Erythroblast (primary cell): ENCODE measurements around the gene NT5C1B.

Experiments
- DNase-seq, 2 experiments: peaks; one replicate each; lab custom pipeline; 2025; lab: John Stamatoyannopoulos, UW
- GATA1 ChIP-seq: IDR thresholded peaks from 2 replicates; pipeline ENCODE4 v1.6.1; 2011; ENCODE audit warnings: low read depth, mild to moderate bottlenecking, control low read depth, low read length, moderate library complexity
- POLR2A ChIP-seq: IDR thresholded peaks from 2 replicates; pipeline ENCODE4 v1.6.1; 2011; ENCODE audit warnings: mild to moderate bottlenecking, low read length

NT5C1B gene

DNA sequence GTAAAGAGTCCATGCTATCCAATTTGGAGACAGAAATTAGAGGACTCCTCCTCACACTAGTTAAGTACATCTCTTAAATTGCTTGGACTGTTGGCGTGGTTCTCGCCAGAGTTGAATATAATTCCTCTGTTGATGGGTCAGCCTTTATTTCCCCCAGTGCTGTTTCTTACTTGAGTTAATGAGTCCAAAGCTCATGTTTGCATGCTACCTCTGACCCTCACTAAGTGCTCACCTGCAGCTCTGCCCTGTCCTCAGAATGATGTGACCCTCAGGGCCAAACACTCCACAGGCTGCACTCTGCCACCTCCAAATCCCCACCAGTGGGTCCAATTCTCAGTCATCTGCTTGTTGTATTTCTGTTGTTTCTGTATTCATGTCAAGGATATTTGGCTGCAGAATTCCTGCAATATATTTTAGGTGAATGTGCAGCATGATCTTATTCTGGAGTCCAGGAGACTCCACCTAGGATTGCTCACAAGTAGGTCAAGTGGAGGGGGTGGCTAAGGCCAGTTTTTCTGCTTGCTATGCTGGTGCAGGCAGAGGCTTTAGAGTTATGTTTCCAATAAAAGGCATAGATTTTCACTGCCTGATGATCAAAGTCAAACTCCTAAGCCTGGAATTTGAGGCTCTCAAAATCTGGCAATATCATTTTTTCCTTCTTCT is 66.8 kb downstream of the NT5C1B start:
- DNase-seq = no peak
- TF ChIP-seq POLR2A (no peak), GATA1 (no peak)

DNA sequence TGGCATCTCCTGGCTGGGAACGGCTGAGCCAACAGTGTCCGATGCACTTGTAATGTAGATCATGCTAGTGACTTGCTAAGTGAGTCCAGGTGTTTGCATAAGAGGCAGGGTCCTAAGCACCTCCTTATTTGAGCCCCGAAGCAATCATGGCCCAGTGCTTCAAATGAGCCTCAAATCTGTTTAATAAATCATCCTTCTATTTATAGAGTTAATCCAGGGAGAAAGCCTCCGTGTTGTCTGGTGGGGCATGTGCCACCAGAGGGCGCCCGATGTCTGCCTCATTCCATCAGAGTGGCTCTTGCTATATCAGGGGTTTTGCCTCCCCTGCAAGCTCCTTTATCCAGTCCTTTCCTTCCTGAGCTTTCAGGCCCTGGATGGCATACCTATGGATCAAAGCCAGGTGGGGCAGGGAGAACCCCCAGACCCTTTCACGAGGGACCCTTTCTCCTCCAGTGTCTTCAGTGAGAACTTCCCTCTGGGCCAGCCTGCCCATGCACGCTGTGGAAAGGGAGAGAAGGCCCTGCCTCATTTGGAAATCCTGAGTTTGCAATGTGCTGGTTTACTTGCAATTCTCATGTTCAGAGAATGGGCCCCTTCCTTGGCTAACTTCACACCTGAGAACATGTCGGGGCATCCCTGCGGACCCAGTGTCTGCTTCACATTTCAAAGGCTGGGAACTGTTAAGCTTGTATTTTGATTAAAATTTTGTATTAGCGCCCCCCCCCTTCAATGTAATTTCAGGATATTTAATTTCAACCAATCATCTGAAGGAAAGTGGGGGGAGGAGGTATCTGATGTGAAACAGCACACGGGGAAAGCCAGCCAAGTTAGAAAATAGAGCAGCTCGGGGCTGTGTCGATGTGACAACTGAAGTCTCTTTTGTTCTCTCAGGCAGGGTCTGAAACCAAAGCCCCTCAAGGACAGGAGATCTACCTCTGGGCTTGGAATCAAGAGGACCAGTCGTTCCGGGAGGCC is 68.6 kb downstream of the NT5C1B start:
- TF ChIP-seq POLR2A = no peak
- no peak for TF ChIP-seq GATA1

DNA sequence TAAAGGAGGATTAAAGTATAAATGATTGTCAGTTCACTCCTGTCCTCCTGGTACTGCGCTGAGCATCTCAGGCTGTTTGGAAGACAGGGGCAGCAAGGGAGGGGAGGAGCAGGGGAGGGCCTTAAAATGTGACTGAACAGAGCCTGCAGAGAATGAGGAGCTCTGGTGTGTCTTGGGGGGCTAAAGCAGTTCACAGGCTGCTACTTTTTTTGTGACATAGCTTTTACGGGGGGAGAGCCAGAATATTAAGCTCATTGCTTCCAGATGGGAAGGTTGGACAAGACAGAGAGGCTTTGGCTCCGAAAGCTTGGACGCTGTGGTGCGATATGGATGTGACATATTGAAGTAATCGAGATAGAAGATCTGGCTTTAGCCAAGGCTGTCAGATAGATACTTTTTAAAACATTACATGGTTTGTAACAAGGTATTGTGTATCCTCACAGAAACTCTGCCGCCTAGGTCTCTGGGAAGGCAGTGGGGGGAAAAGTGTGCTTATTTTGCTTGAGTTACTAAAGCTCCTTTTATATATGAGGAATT is 69.4 kb downstream of the NT5C1B start:
- TF ChIP-seq GATA1 = no peak
- no peak for TF ChIP-seq POLR2A
- no peak for DNase-seq

More for the DNA sequence above, 68.6 kb downstream of the NT5C1B start:
- DNase-seq = peak; percentile 67 to 81

DNA sequence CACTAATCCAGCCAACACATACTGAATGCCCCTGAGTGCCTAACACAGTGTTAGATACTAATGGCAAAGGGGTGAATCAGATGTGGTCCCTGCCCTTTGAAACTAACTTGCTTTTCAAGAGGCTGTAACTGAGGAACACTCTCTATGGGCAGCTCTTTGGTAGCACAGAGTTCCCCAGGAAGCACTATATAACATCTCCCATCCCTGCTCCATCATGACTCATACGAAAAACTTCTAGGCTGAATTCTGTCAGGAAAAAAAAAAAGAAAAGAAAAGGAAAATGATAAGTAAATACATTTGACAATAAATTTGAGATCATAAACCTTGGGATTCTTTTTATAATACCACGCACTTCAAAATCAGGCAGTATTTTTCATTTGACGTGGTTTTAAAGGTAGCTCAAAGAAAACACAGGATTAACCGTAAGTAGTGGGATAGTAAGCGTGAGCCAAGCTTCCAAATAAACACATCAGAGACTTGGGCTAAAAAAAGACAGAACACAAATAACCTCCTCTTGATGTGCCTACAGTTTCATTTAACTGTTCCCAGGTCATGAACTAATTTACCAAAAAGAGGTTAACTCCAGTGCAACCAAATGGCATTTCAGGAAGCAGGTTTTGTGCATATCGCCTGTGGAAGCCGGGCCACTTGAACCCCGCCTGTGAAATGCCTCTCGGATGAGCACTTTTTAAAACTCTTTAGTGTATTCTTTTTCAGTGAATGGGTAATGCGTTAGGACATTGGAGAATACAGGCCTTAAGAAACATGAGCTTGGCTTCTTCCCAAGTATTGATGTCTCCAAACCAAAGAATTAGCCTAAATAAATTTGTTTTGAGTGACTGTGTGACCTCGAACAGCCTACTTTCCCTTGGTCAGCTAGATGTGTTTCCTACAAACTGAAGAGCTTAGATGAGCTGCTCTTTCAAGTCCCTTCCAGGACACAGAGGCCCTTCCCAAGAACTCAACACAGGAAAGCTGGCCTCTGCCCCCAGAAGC is 71.0 kb downstream of the NT5C1B start:
- TF ChIP-seq GATA1 (no peak), POLR2A (no peak)
- DNase-seq = no peak

DNA sequence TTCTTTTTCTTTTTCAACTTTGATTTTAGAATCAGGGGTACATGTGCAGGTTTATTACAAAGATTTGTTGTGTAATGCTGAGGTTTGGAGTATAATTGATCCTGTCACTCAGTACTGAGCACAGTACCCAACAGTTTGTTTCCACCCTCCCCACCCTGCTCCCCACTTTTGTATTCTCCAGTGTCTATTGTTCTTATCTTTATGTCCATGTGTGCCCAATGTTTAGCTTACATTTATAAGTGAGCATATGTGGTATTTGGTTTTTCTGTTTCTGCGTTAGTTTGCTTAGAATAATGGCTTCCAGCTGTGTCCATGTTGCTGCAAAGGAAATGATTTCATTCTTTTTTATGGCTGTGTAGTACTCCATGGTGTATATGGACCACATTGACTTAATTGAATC is 72.0 kb downstream of the NT5C1B start:
- no peak for DNase-seq
- no peak for TF ChIP-seq GATA1
- TF ChIP-seq POLR2A = no peak

DNA sequence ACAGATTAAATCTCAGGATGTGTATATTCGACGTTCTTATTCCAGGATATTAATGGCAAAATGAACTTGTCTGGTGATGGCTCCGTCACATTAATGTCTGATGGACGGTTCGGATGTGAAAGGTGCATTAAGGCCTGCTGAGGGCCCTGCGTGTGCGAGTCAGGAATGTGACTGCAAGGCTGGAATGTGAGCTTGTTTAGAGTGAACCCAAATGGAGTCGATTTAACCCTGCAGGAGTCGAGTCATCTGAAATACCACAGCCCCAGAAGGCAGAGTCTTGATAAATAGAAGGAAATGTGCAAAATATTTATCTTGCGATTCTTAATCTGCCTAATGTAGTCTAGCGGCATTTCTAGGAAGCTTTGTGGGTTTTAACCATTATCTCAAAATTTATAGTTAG is 73.3 kb downstream of the NT5C1B start:
- TF ChIP-seq POLR2A (no peak), GATA1 (no peak)
- peak; percentile 3 to 30 for DNase-seq

DNA sequence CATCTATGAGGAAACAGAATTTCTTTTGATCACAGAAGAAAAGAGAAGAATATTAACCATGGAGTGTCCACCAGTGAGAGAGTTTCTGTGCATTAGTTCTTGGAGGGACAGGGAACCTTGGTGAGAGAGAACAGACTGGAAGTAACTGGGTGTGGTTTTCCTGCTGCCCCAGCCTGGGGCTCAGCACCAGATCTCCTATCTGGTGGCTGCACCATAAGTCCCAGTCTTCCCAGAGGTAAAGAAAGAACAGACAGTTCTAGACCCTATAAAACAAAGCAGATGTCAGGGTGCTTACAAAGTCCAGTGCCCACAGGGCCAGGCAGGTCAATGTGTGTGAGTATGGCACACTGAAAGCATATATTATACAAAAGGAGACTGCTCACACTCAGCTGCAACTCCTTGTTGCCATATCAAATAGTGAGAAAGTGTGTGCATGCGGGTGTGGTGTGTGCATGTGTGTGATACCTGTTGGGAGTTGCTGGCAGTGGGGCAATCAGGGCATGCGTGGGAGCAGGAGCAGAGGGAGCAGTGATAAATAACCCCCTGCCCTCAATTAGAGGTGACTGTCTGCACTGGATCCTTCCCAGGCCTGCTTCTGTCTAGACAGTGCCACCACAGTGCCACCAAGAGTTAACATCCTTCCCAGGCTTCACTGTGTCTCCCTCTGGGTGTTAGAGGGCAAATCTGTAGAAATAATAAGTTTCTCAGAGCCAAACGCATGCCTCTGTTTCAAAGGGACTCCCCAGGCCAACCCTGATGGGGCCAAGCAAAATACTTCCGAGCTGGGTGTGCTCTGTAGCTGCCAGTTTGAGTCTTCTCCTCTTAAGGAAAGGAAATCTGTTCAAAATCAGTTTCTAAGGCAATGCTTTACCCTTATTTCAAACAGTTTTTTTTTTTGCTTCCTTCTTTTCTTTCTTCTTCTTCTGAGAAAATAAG is 74.6 kb downstream of the NT5C1B start:
- TF ChIP-seq GATA1 (no peak), POLR2A (no peak)
- no peak for DNase-seq
